Stimulated activated CD4-positive, alpha-beta T cell treated with anti-CD3 and anti-CD28 coated beads, Interleukin-1b, Interleukin-23, amount 100 ng/mL, for 24 hours (primary cell): ENCODE data around the gene DPH6.
"Not testable (repeated sequence)": the region's sequence is repeated elsewhere in the genome, so short reads cannot be mapped to it uniquely, and the experiment has no call there.

ENCODE experiments used
- DNase-seq, 4 experiments: peaks; one replicate each; pipeline ENCODE4 v3.0.0-alpha.2; 2020; ENCODE audit warnings: low read depth in 4 of 4, low spot score in 1 of 4

DPH6 gene

DNA sequence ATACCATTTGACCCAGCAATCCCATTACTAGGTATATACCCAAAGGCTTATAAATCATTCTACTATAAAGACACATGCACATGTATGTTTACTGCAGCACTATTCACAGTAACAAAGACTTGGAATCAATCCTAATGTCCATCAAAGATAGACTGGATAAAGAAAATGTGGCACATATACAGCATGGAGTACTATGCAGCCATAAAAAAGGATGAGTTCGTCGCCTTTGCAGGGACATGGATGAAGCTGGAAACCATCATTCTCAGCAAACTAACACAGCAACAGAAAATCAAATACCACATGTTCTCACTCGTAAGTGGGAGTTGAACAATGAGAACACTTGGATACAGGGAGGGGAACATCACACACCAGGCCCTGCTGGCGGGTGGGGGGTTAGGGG, 104.7 kb downstream of the DPH6 start:
- not testable (repeated sequence) for DNase-seq

DNA sequence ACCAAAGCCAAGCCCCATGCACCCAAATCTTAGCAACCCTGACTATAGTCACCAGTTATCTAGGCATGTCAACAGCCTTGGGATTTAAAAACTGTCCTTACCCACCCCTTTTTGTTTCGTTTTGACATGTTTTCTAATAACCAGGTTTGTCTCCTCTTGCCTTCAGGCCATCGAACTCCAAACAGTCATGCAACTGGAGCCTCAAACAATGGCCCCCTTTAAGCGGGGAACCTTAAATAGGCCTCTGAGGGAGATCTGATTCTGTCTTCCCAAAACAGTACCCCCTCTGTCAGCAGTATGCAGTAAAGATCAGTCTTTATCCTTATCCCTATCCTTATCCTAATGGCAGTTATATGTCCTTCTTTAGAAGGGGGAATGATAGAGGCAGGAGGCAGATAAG, 105.7 kb downstream of the DPH6 start:
- DNase-seq: no peak

DNA sequence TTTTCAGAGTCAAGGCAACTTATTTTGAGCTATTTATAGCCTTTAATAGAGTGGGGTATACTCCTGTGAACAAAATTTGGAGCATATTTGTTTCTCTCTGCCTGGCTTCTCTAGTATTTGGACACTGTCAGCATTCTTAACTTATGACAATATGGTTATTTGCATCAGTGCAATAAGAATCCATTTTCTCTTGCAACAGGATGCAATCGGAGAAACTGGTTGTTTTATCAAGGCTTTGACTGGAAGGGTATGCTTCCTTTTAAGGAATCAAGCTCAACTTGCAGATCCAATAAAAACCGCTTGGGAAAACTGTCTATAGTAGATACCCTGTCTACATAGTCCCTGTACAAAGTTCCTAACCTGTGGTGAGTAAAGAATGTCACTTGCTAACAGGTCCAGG, 106.7 kb downstream of the DPH6 start:
- no peak for DNase-seq

DNA sequence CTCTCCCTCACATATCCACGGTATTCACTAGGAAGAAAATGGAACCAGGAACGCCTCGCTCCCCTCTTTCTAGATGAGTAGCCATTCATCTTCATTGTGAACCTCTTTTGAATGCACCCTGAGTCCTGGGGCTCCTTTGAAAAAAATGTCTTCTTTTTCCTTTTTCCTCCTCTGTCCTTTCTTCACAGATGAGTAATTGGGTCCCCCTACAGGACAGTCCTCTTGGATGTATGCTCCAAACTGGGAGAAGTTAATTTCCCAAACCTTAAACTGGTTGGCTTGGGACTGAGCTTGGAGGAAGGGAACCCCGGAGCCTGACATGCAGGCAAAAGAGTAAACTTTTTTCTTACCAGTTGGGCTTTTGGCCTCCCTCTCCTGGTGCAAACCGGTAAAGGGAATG, 108.8 kb downstream of the DPH6 start:
- no peak for DNase-seq

DNA sequence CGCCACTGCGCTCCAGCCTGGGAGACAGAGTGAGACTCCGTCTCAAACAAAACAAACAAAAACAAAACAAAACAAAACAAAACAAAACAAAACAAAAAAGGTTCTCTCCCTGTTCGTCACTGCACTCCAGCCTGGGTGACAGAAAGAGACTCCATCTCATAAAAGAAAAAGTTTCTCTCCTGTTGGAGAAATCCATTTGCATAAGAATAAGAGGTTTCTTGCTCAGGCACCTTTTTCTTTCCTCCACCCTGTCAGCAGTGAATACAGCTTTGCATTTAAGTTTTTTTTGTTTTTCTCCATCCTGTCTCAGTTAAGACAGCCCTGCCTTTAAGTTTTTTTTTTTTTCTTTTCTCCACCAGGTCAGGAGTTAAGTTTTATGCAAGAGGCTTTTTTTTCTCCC, 109.5 kb downstream of the DPH6 start:
- no peak for DNase-seq

DNA sequence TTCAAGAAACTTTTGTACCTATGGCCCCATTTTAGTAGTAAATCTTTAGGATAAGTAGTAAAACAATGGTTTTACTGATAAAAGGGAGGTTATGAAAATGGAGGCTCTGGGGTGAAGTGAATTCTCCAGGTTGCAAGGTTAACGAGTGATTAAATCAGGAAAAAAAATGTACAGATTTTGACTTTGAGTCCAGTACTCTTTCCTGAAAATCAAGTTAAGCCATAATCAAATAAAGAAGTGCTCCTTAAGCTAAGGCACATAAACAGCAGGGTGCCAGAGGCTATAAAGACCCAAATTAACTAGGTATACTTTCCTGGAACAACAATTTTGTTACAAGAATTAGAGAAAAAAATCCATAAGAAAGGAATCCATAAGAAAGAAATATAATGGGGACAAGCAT, 114.7 kb downstream of the DPH6 start:
- DNase-seq: no peak

DNA sequence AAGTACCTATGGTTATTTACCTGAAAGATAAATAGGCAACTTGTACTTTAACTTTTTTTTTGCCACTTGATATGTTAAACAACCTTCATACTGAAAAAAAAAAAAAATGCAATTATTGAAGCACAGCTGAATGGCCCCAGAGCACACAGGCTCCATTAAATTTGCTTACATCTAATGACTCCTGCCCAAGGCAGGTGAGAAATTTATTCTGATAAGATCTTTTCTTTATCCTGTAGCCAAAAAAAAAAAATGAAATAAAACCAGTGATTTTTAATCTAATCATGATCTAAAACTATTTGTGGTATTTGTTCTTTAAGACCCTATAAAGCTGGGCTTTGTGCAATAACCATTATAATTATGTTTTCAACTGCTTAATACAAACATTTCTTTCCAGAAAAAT, 115.7 kb downstream of the DPH6 start:
- no peak for DNase-seq

DNA sequence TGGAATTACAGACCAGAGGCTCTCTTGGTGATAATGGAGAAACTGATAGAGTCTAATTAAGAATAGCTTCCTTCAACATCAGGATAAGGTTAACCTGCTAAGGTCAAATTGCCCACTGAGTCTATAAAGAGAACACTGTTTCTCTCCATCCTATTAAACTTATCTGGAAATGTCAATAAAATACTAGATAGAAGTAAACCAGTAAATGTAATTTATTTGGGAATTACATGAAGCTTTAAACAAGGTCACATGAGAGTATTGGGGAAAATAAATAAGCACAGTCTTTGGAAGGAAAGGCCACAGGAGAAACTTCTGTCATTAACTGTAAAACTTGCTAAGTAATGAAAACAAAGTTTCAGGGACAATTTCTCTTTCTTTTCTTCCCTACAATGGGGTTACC, 118.5 kb downstream of the DPH6 start:
- DNase-seq: no peak

DNA sequence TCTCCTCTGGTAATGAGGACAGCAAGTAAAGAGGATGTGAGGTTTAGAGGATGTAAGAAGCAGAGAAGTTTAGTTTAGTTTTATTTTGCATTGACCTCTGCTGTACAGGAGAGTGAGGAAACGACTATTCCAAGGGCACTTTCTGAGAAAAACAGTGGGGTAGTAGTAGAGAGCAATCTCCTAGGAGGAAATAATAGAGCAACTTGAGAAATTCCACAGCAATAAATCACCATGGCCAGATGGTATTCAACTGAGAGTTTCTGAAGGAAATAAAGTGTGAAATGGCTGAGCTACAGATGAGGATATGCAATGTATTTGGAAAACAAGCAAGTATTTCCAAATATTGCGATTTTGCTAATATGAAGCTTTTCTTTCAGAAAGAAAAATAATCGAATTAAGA, 118.9 kb downstream of the DPH6 start:
- no peak for DNase-seq

DNA sequence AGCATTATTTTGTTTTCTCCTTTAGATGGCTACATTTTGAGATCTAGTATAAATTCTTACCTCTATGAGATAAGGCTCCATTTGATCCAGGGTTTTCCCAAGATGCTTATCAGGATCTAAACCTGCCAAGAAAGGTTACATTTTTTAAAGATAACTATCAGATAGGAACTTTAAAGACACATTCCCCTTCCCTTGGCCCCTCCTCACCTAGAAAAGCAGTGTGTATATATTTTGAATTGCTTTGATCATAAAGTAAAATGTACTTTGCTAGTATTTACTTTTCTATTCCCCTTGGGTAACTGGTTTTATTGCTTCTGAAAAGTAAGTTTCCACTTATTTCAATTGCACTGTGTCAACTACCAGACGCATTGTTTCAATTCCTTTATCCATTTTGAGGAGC, 135.2 kb downstream of the DPH6 start:
- DNase-seq: no peak

DNA sequence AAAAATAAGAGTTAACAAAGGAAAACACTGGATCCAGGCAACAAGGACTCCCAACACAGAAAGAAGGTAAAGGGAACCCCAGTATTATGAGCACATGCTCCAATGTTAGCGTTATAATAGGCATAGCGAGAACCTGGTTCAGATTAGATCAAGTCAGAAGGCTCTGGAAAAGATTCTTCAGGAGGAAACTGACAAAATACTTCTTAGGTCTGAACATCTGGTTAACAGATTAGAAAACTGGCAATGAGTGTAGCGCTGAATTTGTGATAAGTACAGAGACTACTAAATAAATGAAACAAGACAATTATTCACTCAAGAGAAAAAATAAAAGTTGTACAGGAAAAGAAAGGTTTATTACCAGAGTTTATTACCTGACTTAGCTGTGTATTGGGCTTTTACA, 146.1 kb downstream of the DPH6 start:
- DNase-seq: no peak

DNA sequence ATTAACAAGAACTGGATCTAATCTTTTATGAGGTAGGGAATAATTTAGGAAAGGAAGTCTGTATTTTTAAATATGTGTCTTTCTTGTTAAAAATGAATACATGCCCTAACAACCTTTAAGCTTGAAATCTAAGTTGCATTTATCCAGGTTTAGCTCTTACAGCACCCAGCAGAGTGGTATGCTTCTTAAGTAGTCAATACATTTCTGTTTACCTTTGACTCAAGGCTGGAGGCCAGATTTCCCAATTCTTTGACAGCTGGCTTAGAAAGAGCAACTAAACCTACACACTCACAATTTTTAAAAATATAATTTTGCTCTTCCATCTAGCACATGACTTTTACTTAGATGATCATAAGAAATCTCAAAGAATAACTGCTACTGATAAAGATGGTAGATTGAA, 148.9 kb downstream of the DPH6 start:
- DNase-seq: no peak

DNA sequence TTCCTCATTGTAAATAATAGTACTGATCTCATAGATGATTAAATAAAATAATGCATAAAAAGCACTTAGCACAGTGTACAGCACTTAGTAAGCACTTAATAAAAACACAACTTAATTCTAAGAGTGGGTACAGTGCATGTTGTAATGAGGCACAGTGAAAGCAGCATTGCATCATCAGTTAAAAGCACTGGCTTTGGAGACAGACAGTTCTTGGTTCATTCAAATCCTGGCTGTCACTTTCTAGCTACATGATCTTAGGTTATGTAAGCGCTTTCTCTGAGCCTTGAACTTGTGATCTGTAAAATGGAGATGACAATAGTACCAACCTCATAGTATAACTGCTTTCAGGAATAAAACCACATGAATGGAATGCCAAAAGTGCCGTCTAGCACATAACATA, 151.5 kb downstream of the DPH6 start:
- no peak for DNase-seq

DNA sequence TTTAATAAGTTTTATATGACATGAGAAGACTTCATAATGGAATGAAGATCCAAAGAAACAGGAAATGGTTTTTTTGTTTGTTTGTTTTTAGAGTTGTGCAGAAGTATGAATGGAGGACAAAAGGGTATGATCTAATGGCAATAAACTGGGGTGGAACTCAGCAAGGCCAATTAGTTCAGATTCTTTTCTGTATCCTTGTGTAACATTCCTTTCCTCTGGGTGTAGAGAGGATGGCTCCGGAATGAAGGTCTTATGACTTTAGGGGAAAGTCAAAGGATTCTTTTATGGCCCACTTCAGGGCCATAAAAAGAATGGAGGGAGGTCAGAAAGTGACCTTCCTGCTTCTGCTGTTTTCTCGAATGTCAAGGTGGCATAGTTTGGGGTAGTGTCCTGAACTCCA, 152.6 kb downstream of the DPH6 start:
- no peak for DNase-seq

DNA sequence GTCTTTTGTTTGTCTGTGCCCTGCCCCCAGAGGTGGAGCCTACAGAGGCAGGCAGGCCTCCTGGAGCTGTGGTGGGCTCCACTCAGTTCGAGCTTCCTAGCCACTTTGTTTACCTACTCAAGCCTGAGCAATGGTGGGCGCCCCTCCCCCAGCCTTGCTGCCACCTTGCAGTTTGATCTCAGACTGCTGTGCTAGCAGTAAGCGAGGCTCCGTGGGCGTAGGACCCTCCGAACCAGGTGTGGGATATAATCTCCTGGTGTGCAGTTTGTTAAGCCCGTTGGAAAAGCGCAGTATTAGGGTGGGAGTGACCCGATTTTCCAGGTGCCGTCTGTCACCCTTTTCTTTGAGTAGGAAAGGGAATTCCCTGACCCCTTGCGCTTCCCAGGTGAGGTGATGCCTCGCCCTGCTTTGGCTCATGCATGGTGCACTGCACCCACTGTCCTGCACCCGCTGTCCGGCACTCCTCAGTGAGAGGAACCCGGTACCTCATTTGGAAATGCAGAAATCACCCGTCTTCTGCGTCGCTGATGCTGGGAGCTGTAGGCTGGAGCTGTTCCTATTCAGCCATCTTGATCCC, 154.5 kb downstream of the DPH6 start:
- not testable (repeated sequence) for DNase-seq

DNA sequence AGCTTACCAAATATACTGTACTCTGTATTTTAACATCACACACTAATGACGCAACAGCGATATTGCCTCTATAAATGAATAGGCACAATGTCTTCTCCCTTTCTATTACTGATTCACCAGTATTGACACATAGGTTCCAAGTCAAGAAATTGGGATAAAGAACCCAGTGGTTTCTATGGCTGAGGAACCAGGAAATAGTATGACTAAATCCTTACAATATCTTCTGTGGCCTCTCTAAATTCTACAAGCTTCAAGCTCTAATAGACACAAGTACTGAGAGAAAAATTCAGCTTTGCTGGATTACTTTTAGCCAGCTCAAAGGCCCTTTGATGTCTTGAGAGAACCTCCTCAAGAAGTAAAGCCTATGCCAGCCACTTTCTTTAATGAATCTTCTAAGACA, 162.5 kb downstream of the DPH6 start:
- DNase-seq: no peak

DNA sequence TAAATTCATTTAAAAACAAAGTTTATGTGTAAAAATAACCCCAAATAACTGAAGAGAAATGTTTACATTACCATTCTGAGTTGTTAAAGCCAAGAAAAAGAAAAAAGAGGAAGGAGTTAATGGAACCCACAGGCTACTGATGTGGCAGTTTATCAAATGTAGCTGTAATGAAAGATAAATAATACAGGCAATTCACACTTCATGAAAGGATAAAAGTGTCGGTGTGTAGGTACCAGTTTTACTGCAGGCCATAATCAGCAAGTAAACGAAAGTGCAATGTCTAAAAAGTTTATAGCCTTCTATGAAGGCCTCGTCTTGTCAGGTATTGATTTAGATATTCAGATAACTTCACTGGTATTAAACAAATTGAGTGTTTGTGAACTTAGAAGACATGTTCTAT, 164.6 kb downstream of the DPH6 start:
- DNase-seq: no peak

DNA sequence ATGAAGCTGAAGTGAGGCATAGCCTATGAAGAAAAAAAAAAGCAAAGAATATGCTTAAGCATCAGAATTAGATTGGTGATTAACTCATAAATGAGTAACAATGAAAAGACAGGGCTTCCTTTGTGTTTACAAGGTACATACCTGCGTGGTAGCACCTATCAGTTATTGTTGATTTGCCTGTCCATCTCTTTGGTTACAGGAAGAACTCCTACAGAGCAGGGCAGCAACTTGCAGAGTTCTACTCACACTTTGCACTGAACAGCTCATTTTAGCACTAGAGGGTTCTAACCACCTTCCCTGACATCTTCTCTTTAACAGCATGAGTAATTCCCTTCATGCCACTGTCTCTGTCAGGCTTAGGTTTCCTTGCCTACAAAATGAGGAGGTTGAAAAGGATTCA, 166.0 kb downstream of the DPH6 start:
- no peak for DNase-seq

DNA sequence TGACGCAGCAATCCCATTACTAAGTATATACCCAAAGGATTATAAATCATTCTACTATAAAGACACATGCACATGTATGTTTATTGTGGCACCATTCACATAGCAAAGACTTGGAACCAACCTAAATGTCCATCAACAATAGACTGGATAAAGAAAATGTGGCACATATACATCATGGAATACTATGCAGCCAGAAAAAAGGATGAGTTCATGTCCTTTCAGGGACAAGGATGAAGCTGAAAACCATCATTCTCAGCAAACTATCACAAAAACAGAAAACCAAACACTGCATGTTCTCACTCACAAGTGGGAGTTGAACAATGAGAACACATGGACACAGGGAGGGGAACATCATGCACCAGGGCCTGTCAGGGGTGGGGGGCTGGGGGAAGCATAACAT, 167.5 kb downstream of the DPH6 start:
- DNase-seq: not testable (repeated sequence)

DNA sequence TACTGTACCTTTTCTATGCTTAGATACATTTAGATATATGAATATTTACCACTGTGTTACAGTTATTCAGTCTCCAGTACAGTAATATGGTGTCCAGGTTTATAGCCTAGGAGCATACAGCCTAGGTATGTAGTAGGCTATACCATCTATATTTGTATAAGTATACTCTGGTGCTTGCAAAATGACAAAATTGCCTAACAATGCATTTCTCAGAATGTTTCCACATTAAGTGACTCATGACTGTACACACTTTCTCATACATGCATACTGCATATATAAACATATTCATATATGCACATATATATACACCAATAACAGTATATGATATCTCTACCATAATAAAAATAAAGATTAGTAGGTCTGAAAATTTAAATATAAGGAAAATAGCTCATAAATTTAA, 169.3 kb downstream of the DPH6 start:
- no peak for DNase-seq

DNA sequence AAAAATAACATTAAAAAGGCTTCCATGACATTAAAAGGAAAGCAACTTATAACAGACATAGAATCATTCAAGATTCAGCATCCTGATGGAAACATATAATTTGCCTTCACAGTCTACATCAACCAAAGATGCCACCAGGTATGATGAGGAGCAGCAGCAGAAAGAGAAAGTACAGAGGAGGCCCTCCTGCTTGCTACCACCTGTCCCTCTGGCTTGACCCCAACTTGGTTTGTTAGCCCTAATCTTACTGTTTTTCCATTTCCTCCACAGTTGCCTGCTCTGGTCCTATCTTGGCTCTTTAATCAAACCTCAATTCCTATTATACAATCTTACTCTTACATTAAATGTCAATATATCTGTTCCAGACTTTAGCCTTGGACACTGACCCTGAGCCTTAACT, 171.3 kb downstream of the DPH6 start:
- DNase-seq: no peak

DNA sequence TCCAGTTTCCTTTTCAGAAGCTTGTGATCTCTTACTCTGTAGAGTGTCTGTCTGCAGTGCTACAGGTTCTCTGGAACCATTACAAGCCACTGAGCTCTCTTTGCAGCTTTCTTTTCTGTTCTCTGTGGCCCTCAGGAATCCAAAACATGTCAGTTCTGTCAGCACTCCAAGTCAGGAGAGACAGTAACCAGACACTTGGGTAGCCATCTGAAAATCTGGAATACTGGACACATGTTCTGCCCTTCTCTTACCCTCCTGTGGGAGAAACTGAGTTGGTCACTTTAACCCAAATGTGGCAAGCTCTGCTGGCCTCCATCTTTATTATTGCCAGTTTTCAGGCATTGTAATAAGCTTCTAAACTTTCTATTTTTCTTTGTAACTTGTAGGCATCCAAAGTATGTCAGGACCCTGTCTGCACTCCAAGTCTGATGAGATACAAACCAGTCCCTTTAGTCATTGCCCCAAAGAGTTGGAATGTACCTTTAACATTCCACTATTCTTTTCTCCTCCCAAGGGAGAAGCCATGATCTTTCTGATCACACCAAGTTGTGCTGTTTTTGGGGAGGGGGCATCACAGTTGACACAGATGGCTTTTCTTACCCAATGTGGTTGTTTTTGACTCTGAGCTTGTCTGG, 183.7 kb downstream of the DPH6 start:
- DNase-seq: no peak

DNA sequence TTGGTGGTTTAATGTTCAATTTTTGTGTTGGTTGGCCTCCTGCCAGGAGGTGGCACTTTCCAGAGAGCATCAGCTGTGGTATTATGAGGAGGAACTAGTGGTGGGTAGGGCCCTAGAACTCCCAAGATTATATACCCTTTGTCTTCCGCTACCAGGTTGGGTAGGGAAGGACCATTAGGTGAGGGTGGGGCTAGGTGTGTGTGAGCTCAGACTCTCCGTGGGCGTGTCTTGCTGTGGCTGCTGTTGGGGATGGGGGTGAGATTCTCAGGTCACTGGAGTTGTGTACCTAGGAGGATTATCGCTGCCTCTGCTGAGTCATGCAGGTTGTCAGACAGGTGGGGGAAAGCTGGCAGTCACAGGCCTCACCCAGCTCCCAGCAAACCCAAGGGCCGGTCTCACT, 187.1 kb downstream of the DPH6 start:
- DNase-seq: no peak

DNA sequence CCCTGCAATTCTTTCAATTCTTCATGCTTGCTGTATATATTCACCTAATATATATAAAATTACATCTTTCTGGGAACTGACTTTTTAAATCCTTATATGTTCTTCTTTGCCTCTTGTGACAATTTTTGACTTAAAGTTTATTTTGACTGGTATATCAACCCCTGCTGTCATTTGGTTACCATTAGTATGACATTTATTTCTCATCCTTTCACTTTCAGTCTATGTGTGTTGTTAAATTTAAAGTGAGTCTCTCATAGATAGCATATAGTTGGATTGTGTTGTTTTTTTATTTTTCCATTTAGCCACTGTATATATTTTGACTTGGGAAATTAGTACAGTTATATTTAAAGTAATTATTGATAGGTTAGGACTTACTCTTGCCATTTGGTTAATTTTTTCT, 194.9 kb downstream of the DPH6 start:
- DNase-seq: no peak
